ENCODE measurements around the gene SIGLECL1.

SIGLECL1 gene

GRCh38 chr19:51253088-51253806 lies 2.4 kb downstream of the SIGLECL1 start:
- no peak for DNase-seq

GRCh38 chr19:51256155-51256625 lies 5.3 kb downstream of the SIGLECL1 start:
- DNase-seq = no peak

GRCh38 chr19:51257471-51257870 lies 6.6 kb downstream of the SIGLECL1 start:
- no peak for DNase-seq

GRCh38 chr19:51258165-51259160 lies 7.6 kb downstream of the SIGLECL1 start:
- no peak for DNase-seq

GRCh38 chr19:51259348-51260245 lies 8.7 kb downstream of the SIGLECL1 start:
- DNase-seq = no peak

GRCh38 chr19:51263808-51264207 lies 12.9 kb downstream of the SIGLECL1 start:
- no peak for DNase-seq

- no peak for DNase-seq
These were observed 20.2 kb downstream of the SIGLECL1 start for GRCh38 chr19:51271067-51271466.

DNA sequence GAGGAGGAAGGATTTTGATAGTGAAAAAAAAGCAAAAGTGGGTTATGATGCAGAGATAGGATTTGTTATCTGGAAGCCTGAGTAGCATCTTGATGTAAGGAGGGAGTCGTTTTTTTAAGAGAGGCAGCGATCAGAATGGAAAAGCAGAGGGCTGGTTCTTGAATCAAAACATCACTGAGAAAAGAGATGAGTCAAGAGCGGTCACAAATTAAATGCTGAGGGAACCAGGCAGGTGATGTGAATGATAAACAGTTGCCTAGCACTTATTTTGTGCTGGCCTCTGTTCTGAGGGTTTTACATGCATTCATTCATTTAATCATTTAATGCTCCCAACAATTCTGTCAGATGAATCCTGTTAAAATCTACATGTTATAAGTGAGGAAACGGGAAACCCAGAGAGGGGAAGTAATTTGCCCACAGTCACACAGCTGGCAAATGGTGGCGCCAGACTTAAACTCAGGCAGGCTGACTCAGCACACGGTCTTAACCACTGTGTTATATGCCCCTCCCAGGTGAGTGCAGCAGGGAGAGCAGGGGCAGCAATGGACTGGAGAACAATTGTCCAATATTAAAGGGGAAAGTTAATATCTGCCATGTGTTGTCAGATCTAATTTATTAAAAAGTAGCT lies 21.4 kb downstream of the SIGLECL1 start:
- DNase-seq = no peak

GRCh38 chr19:51274049-51274770 lies 23.3 kb downstream of the SIGLECL1 start:
- no peak for DNase-seq

DNA sequence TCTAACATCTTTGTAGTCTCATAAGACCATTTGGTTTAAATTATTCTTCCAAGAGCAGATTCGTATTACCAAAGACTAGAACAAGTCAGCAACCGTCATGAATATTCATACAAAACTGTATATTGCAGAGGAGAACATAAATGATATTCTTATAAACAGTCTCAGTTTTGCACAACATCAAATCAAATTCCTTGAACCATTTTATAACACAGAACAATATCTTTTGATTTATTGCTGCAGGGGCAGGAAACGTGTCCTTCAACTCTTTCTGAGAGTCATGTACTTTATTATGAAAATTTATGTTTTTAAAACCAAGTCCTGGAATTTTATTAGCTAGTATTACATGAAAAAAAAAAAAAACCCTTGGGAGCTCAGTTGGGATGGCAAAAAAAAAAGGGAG lies 26.2 kb downstream of the SIGLECL1 start:
- no peak for DNase-seq

DNA sequence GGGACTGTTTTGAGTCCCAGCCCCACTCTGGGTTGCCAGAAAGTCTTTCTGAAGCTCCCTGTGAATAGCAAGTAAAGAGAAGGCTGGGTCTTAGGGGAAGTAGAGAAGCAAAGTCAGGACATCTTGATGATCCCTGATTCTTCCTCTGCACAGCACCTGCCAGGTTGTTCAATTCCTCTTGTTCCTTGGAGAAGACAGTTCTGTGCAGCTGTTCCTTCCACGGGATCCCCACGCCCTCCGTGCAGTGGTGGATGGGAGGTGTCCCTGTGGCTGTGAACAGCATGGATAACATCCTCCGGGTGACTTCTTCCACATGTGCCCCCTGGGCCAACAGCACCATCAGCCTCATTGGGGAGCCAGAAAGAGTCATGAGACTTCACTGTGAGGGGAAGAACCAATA lies 31.5 kb downstream of the SIGLECL1 start:
- DNase-seq = no peak

DNA sequence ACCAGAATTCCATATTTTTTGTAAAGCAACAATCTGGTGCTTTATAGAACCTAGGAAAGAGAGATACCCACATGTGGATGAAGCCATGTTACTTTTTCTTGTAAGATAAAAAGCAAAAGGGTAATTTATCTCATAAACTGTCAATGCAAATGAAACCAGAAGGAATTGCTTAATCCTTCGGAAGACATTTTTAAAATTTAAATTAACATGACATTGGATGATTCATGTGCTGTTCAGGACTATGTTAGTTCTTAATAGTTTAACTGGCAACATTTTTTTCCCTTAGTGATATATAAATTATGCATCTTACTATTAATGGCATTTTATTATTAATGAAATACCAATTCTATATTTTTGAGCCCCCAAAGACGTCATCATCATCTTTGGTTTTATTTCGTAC lies 34.8 kb downstream of the SIGLECL1 start:
- no peak for DNase-seq

DNA sequence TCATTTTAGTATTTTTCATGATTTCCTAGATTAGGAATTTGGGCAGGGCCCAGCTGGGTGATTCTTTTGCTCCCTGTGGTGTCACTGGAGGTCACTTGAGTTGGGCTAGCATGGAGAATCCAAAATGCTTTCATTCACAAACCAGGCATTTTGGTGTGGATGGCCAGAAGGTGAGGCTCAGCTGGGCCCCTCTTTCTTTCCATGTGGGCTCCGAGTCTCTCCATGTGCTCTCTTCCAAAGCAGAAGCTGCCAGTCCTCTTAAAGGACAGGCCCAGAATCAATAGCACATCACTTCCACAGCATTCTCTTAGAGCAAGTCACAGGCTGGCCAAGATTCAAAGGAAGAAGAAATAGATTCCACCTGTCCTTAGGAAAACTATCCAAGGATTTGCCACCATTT lies 38.8 kb downstream of the SIGLECL1 start:
- no peak for DNase-seq

DNA sequence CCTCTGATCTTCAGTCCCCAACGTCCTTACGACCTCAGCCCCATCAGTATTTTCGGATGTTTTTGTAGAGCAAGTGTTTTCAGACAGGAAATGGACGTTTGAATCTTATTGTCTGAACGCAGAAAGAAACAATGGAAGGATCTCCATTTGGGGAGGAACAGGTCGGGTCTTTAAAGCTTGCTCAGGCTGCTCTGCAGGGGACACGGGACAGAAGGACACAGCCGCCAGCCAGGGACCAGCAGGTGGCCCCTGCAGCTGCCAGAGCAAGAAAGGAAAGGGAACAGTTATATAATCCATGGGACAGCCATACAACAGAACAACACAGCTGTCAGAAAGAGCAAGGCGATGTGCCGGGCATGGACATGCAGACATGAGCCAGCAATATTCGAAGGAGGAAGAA lies 42.1 kb downstream of the SIGLECL1 start:
- DNase-seq = no peak

- no peak for DNase-seq
These were observed 42.8 kb downstream of the SIGLECL1 start for GRCh38 chr19:51293571-51294210.

DNA sequence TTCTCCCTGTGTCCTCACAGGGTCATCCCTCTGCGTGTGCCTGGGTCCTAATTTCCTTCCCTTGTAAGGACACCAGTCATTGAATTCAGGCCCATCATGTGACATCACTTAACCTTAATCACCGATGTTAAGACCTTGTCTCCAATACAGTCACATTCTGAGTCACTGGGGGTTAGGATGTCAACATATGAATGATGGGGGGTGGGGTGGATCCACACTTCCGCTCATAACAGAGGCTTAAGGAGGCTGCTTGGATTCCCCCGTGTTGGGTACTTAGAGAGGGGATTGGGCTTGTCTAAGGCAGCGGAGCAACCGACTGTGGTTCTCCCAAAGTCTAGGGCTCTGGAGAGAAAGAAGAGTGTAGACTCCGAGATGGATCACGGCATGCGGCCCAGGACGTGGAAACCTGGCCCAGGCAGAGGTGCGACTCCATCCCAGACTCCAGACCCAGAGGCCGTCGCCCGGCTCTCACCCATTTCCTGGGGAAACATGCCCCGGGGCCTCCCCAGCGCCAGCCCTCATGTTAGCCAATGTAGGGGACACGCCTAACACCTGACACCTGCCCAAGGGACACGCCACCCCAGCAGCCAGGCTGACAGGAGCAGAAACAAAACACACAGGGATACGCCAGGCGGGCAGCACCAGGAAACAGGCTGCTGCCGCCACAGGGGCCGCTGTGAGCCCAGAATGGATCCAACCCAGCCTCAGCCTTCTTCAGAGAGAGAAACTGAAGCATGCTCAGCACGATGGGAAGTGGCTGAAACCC lies 43.5 kb downstream of the SIGLECL1 start:
- DNase-seq = no peak

GRCh38 chr19:51294977-51295375 lies 44.1 kb downstream of the SIGLECL1 start:
- no peak for DNase-seq

DNA sequence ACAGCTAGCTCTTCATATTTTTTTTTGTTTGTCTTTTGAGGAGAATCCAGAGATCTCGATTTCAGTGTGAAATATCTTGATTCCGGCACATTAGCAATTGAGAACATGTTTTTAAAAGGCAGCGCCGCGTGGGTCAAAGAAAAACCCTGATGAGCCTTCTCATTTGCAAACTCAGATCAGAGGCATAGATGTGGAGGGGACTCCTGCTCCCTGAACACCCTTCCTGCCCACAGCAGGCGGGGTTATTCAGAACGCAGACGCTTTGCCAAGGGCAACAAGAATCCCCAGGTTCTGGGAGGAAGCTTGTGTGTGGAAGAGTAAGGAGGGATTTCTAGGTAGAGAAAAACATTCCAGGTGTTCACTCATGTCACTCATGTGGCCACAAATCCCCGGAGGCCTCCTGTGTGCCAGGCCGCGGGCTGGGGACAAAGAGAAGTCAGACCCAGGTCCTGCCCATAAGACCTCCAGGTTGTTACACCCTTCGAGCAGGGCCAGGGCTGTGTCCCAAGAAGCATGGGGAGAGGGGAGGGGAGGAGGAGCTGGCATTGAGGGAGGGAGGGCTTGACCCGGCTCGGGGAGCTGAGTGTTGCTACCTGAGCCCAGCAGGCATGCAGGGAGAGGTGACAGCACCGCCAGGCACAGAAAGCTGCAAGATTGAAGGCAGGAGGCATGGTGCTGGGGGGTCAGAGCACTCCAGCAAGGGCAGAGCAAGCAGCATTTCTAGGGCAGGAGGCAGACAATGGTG lies 44.7 kb downstream of the SIGLECL1 start:
- DNase-seq = no peak

- DNase-seq = no peak
These were observed 45.6 kb downstream of the SIGLECL1 start for GRCh38 chr19:51296336-51297093.

Data from DMS153 (cell line).